ENCODE data around the gene FNIP1.

- TF ChIP-seq CTCF (conservative IDR thresholded peaks at IDR 0.05; ENCODE audit: low read length): no peak
- TF ChIP-seq EZH2phosphoT487 (IDR thresholded peaks at IDR 0.05; ENCODE audit: borderline replicate concordance): no peak
These were observed 179.5 kb downstream of the FNIP1 start for GRCh38 chr5:131617140-131617822.

Data from Loucy (cell line).